Endometrial microvascular endothelial cells (primary cell): ENCODE results near the gene OR2A7. TPM values are rescaled to one million over a fixed set of nuclear protein-coding genes. Genes with fewer than 3 reads are reported as not detected.
"Not testable (repeated sequence)": the region's sequence is repeated elsewhere in the genome, so short reads cannot be mapped to it uniquely, and the experiment has no call there.

Experiments used
- in situ Hi-C: cut with HindIII; loops from 2 replicates; pipeline ENCODE4 v1.10.0; 2017; ENCODE audit warnings: low sequenced_read_pairs, low pct_unique_long_range_greater_than_20kb; ENCODE audit errors: inconsistent ontology term
- total RNA-seq: library from RNA; depleted of rRNA; stranded (reverse); fragments of >200 nt; gene quantifications from one replicate; pipeline ENCODE4 v1.2.3, GENCODE V29; 2015; ENCODE audit errors: inconsistent ontology term

OR2A7 gene
- 0.09 TPM for total RNA-seq

- in situ Hi-C loops, result not testable (repeated sequence)
Measured at GRCh38 chr7:144264692-144265091, at the start of gene OR2A7. TSS of gene OR2A7 (minus strand) at chr7:144264792. CDS start at chr7:144259628, 5,164 bp downstream.

GRCh38 chr7:144311872-144312469, 47.4 kb upstream of the OR2A7 start, which contains the start of gene OR2A1:
TSS of gene OR2A1 (plus strand) at chr7:144312419. CDS start at chr7:144318125, 5,706 bp downstream.
- in situ Hi-C loops, result not testable (repeated sequence)

- in situ Hi-C loops, result not testable (repeated sequence)
Measured at GRCh38 chr7:144311218-144311617, 46.6 kb upstream of the OR2A7 start.

- in situ Hi-C loops, result not testable (repeated sequence)
Measured at GRCh38 chr7:144309702-144310101, 45.1 kb upstream of the OR2A7 start.

GRCh38 chr7:144305156-144305555, 40.6 kb upstream of the OR2A7 start:
- in situ Hi-C loops, result not testable (repeated sequence)

GRCh38 chr7:144303607-144304006, 39.0 kb upstream of the OR2A7 start:
- in situ Hi-C loops, result not testable (repeated sequence)

- in situ Hi-C loops, result not testable (repeated sequence)
Measured at GRCh38 chr7:144302578-144303303, 38.1 kb upstream of the OR2A7 start.

- in situ Hi-C loops, result not testable (repeated sequence)
Measured at GRCh38 chr7:144293794-144294499, 29.4 kb upstream of the OR2A7 start.

GRCh38 chr7:144292384-144293161, 28.0 kb upstream of the OR2A7 start:
- in situ Hi-C loops, result not testable (repeated sequence)

GRCh38 chr7:144291607-144292006, 27.0 kb upstream of the OR2A7 start:
- in situ Hi-C loops, result not testable (repeated sequence)

- in situ Hi-C loops, result not testable (repeated sequence)
Measured at GRCh38 chr7:144287171-144287784, 22.7 kb upstream of the OR2A7 start.

- in situ Hi-C loops, result not testable (repeated sequence)
Measured at GRCh38 chr7:144283716-144284115, 19.1 kb upstream of the OR2A7 start.

GRCh38 chr7:144282490-144282889, 17.9 kb upstream of the OR2A7 start:
- in situ Hi-C loops, result not testable (repeated sequence)

GRCh38 chr7:144281981-144282380, 17.4 kb upstream of the OR2A7 start:
- in situ Hi-C loops, result not testable (repeated sequence)

- in situ Hi-C loops, result not testable (repeated sequence)
Measured at GRCh38 chr7:144280010-144280409, 15.4 kb upstream of the OR2A7 start.

GRCh38 chr7:144275281-144275680, 10.7 kb upstream of the OR2A7 start:
- in situ Hi-C loops, result not testable (repeated sequence)

- in situ Hi-C loops, result not testable (repeated sequence)
Measured at GRCh38 chr7:144269188-144269587, 4.6 kb upstream of the OR2A7 start, which contains the start of gene CTAGE8. TSS of gene CTAGE8 (minus strand) at chr7:144269288. CDS start at chr7:144269250, 38 bp downstream.

- in situ Hi-C loops, result not testable (repeated sequence)
Measured at GRCh38 chr7:144262128-144262527, 2.5 kb downstream of the OR2A7 start.
